Embryonic facial prominence (tissue), 1 donor: ENCODE results near the gene TSPY1.
"Not testable (repeated sequence)": the region's sequence is repeated elsewhere in the genome, so short reads cannot be mapped to it uniquely, and the experiment has no call there.

Experiments used
- DNase-seq: peaks from one replicate; pipeline ENCODE4 v3.0.0-alpha.2; 2016; ENCODE audit errors: extremely low spot score

TSPY1 gene

GRCh38 chrY:9466655-9467054 lies at the start of gene TSPY1:
TSS of gene TSPY1 (plus strand) at chrY:9466955. CDS start at chrY:9467001, 46 bp downstream.
- DNase-seq = not testable (repeated sequence)

- not testable (repeated sequence) for DNase-seq
Measured at GRCh38 chrY:9486967-9487366, 20.2 kb downstream of the TSPY1 start, which contains the start of gene TSPY9. TSS of gene TSPY9 (plus strand) at chrY:9487267. CDS start at chrY:9487313, 46 bp downstream.

- DNase-seq = not testable (repeated sequence)
Measured at GRCh38 chrY:9504396-9504795, 37.6 kb downstream of the TSPY1 start.

GRCh38 chrY:9516287-9516686 lies 49.5 kb downstream of the TSPY1 start:
- not testable (repeated sequence) for DNase-seq
